NCI-H1436 (cell line): ENCODE data around the gene SDF2L1.
"Not testable (repeated sequence)": the region's sequence is repeated elsewhere in the genome, so short reads cannot be mapped to it uniquely, and the experiment has no call there.

ENCODE experiments used
- DNase-seq: peaks from one replicate; lab custom pipeline; 2025; lab: John Stamatoyannopoulos, UW

SDF2L1 gene

GRCh38 chr22:21641789-21642583 is at the start of gene SDF2L1:
Gene SDF2L1 (plus strand): TSS chr22:21642302. CDS start chr22:21642337, 35 bp downstream.
- DNase-seq = peak; percentile 97

GRCh38 chr22:21592422-21592821 is 49.7 kb upstream of the SDF2L1 start:
- DNase-seq = no peak

GRCh38 chr22:21593406-21594232 is 48.5 kb upstream of the SDF2L1 start:
- DNase-seq = no peak

GRCh38 chr22:21594865-21595452 is 47.1 kb upstream of the SDF2L1 start:
- DNase-seq = no peak

GRCh38 chr22:21596356-21597135 is 45.6 kb upstream of the SDF2L1 start:
- not testable (repeated sequence) for DNase-seq

- DNase-seq = no peak
These were observed 43.8 kb upstream of the SDF2L1 start for GRCh38 chr22:21598302-21598701.

GRCh38 chr22:21599053-21599893 is 42.8 kb upstream of the SDF2L1 start:
- DNase-seq = no peak

GRCh38 chr22:21602579-21602978 is 39.5 kb upstream of the SDF2L1 start:
- DNase-seq = no peak

- no peak for DNase-seq
These were observed 38.1 kb upstream of the SDF2L1 start for GRCh38 chr22:21603973-21604372.

- no peak for DNase-seq
These were observed 36.1 kb upstream of the SDF2L1 start for GRCh38 chr22:21605887-21606564.

- no peak for DNase-seq
These were observed 35.3 kb upstream of the SDF2L1 start for GRCh38 chr22:21606775-21607174.

- DNase-seq = not testable (repeated sequence)
These were observed 32.4 kb upstream of the SDF2L1 start for GRCh38 chr22:21609556-21610157.

- no peak for DNase-seq
These were observed 30.7 kb upstream of the SDF2L1 start for GRCh38 chr22:21611210-21611977.

GRCh38 chr22:21612858-21613257 is 29.2 kb upstream of the SDF2L1 start:
- DNase-seq = no peak

- DNase-seq = no peak
These were observed 28.4 kb upstream of the SDF2L1 start for GRCh38 chr22:21613553-21614233.

- DNase-seq = no peak
These were observed 26.4 kb upstream of the SDF2L1 start for GRCh38 chr22:21615731-21616130.

GRCh38 chr22:21617337-21617736 is 24.8 kb upstream of the SDF2L1 start:
- DNase-seq = not testable (repeated sequence)

- no peak for DNase-seq
These were observed 21.1 kb upstream of the SDF2L1 start for GRCh38 chr22:21621025-21621424.
